HEK293 (cell line): ENCODE data around the gene ARHGAP45.

Experiments used
- GFI1B ChIP-seq: fragments of 450-650 bp; formaldehyde crosslinking; IDR thresholded peaks from 2 replicates; pipeline ENCODE4 v1.5.1; 2016; ENCODE audit warnings: missing biosample characterization, missing genetic modification characterization
- PRDM2 ChIP-seq: fragments of 450-650 bp; formaldehyde crosslinking; IDR thresholded peaks from 2 replicates; pipeline ENCODE4 v1.5.1; 2016; ENCODE audit warnings: missing biosample characterization, missing genetic modification characterization, borderline replicate concordance
- SP2 ChIP-seq: fragments of 450-650 bp; formaldehyde crosslinking; IDR thresholded peaks from 2 replicates; pipeline ENCODE4 v1.5.1; 2016; ENCODE audit warnings: missing biosample characterization, missing genetic modification characterization
- ZNF274 ChIP-seq, 2 experiments: fragments of 200-500 bp in 1 of 2; fragments of 450-650 bp in 1 of 2; sonication (Bioruptor generic) in 1 of 2; formaldehyde crosslinking in 1 of 2; IDR thresholded peaks; 2 replicates each; pipeline versions ENCODE4 v1.5.1 to v1.6.1; 2014 to 2016; ENCODE audit warnings: borderline replicate concordance in 1 of 2, inconsistent platforms in 1 of 2, low read length in 1 of 2, missing biosample characterization in 1 of 2, missing genetic modification characterization in 1 of 2
- ZNF292 ChIP-seq: fragments of 450-650 bp; formaldehyde crosslinking; IDR thresholded peaks from 2 replicates; pipeline ENCODE4 v1.5.1; 2016; ENCODE audit warnings: low read depth, missing biosample characterization, missing genetic modification characterization, borderline replicate concordance
- ZNF571 ChIP-seq: fragments of 450-650 bp; formaldehyde crosslinking; IDR thresholded peaks from 2 replicates; pipeline ENCODE4 v1.5.0; 2017; ENCODE audit warnings: missing biosample characterization, missing genetic modification characterization
- ZNF654 ChIP-seq: fragments of 450-650 bp; formaldehyde crosslinking; IDR thresholded peaks from 2 replicates; pipeline ENCODE4 v1.5.1; 2016; ENCODE audit warnings: low read depth, missing biosample characterization, missing genetic modification characterization
- ZNF670 ChIP-seq: fragments of 450-650 bp; formaldehyde crosslinking; IDR thresholded peaks from 2 replicates; pipeline ENCODE4 v1.5.1; 2016; ENCODE audit warnings: missing biosample characterization, missing genetic modification characterization, low read depth
- ZNF707 ChIP-seq: fragments of 450-650 bp; formaldehyde crosslinking; IDR thresholded peaks from 2 replicates; pipeline ENCODE4 v1.5.1; 2016; ENCODE audit warnings: missing biosample characterization, missing genetic modification characterization
- ZNF830 ChIP-seq: fragments of 450-650 bp; IDR thresholded peaks from 2 replicates; pipeline ENCODE4 v1.5.0; 2018; ENCODE audit warnings: missing biosample characterization, missing genetic modification characterization, low read depth, mild to moderate bottlenecking, moderate library complexity
- ZNF837 ChIP-seq: fragments of 450-650 bp; formaldehyde crosslinking; IDR thresholded peaks from 2 replicates; pipeline ENCODE4 v1.5.1; 2016; ENCODE audit warnings: missing biosample characterization, missing genetic modification characterization
- TF ChIP-seq, protein P1 (sequence below): fragments of 450-650 bp; formaldehyde crosslinking; IDR thresholded peaks from 2 replicates; pipeline ENCODE4 v1.5.1; 2016; ENCODE audit warnings: missing biosample characterization, missing genetic modification characterization
- TF ChIP-seq, protein P2 (sequence below): fragments of 450-650 bp; formaldehyde crosslinking; IDR thresholded peaks from 2 replicates; pipeline ENCODE4 v1.5.1; 2016; ENCODE audit warnings: missing biosample characterization, missing genetic modification characterization
- TF ChIP-seq, protein P3 (sequence below): fragments of 450-650 bp; formaldehyde crosslinking; optimal IDR thresholded peaks from 2 replicates; pipeline ENCODE3; 2016; ENCODE audit warnings: missing biosample characterization, mild to moderate bottlenecking, missing genetic modification characterization

GRCh38 chr19:1093811-1094553 lies 27.0 kb downstream of the ARHGAP45 start:
- TF ChIP-seq, protein P1, sequence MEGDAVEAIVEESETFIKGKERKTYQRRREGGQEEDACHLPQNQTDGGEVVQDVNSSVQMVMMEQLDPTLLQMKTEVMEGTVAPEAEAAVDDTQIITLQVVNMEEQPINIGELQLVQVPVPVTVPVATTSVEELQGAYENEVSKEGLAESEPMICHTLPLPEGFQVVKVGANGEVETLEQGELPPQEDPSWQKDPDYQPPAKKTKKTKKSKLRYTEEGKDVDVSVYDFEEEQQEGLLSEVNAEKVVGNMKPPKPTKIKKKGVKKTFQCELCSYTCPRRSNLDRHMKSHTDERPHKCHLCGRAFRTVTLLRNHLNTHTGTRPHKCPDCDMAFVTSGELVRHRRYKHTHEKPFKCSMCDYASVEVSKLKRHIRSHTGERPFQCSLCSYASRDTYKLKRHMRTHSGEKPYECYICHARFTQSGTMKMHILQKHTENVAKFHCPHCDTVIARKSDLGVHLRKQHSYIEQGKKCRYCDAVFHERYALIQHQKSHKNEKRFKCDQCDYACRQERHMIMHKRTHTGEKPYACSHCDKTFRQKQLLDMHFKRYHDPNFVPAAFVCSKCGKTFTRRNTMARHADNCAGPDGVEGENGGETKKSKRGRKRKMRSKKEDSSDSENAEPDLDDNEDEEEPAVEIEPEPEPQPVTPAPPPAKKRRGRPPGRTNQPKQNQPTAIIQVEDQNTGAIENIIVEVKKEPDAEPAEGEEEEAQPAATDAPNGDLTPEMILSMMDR (tag by site-specific recombination): no peak
- TF ChIP-seq, protein P2, sequence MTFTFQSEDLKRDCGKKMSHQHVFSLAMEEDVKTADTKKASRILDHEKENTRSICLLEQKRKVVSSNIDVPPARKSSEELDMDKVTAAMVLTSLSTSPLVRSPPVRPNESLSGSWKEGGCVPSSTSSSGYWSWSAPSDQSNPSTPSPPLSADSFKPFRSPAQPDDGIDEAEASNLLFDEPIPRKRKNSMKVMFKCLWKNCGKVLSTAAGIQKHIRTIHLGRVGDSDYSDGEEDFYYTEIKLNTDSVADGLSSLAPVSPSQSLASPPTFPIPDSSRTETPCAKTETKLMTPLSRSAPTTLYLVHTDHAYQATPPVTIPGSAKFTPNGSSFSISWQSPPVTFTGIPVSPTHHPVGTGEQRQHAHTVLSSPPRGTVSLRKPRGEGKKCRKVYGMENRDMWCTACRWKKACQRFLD: no peak
- TF ChIP-seq ZNF707 (no peak), ZNF292 (tag by site-specific recombination) (no peak), ZNF654 (tag by site-specific recombination) (no peak), ZNF670 (no peak), GFI1B (tag by site-specific recombination) (no peak), ZNF274 (IDR thresholded peaks at IDR 0.05; ENCODE audit: low read length) (no peak), ZNF274 (tag by site-specific recombination; IDR thresholded peaks at IDR 0.05; ENCODE audit: borderline replicate concordance) (no peak), ZNF830 (tag by site-specific recombination) (no peak), ZNF837 (tag by site-specific recombination) (no peak), SP2 (no peak), PRDM2 (no peak), ZNF571 (tag by site-specific recombination) (no peak)
- TF ChIP-seq, protein P3, sequence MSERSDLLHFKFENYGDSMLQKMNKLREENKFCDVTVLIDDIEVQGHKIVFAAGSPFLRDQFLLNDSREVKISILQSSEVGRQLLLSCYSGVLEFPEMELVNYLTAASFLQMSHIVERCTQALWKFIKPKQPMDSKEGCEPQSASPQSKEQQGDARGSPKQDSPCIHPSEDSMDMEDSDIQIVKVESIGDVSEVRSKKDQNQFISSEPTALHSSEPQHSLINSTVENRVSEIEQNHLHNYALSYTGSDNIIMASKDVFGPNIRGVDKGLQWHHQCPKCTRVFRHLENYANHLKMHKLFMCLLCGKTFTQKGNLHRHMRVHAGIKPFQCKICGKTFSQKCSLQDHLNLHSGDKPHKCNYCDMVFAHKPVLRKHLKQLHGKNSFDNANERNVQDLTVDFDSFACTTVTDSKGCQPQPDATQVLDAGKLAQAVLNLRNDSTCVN (tag by site-specific recombination): no peak
